Kidney (tissue), 14 donors: ENCODE measurements around the gene LRRTM2. TPM values are rescaled to one million over a fixed set of nuclear protein-coding genes. Genes with fewer than 3 reads are reported as not detected.

Experiments
- DNase-seq, 5 donors: peaks; one replicate each; pipeline ENCODE4 v3.0.0-alpha.2; 2013 to 2020
- FAIRE-seq: peaks from 2 replicates; lab custom pipeline; 2012; peaks lifted over from hg19 to GRCh38; lab: Jason Lieb, UNC
- H3K27ac ChIP-seq, 2 donors: one replicate each; pipeline ENCODE4 v1.7.0; 2013; ENCODE audit warnings: low read depth in 2 of 2, low read length in 2 of 2, inconsistent platforms in 1 of 2
- H3K27me3 ChIP-seq: one replicate; pipeline ENCODE4 v1.7.1; 2013; ENCODE audit warnings: low read length, inconsistent platforms; ENCODE audit not compliant: control insufficient read depth, insufficient read depth
- H3K36me3 ChIP-seq, 3 donors: one replicate each; pipeline versions ENCODE4 v1.7.0 to v1.7.1; 2013; ENCODE audit warnings: low read length in 3 of 3, control low read depth in 1 of 3, inconsistent platforms in 1 of 3; ENCODE audit not compliant: insufficient read depth in 3 of 3, control insufficient read depth in 2 of 3
- H3K4me1 ChIP-seq, 3 donors: one replicate each; pipeline versions ENCODE4 v1.7.0 to v1.7.1; 2013; ENCODE audit warnings: low read length in 3 of 3, inconsistent platforms in 1 of 3, low read depth in 1 of 3; ENCODE audit not compliant: control insufficient read depth in 2 of 3, insufficient read depth in 2 of 3
- H3K4me3 ChIP-seq, 3 donors: one replicate each; pipeline versions ENCODE4 v1.7.0 to v1.8.1; 2013; ENCODE audit warnings: low read length in 3 of 3, control low read depth in 1 of 3, inconsistent platforms in 1 of 3
- H3K9ac ChIP-seq, 3 donors: one replicate each; pipeline versions ENCODE4 v1.7.0 to v1.7.1; 2013; ENCODE audit warnings: low read length in 3 of 3, control low read depth in 1 of 3, inconsistent platforms in 1 of 3
- H3K9me3 ChIP-seq, 3 donors: one replicate each; pipeline versions ENCODE4 v1.7.0 to v1.7.1; 2013; ENCODE audit warnings: low read length in 3 of 3, control low read depth in 1 of 3, inconsistent platforms in 1 of 3; ENCODE audit not compliant: control insufficient read depth in 2 of 3, insufficient read depth in 1 of 3
- CTCF ChIP-seq: IDR thresholded peaks from 3 replicates; pipeline ENCODE4 v1.5.1; 2012; ENCODE audit warnings: mild to moderate bottlenecking, moderate library complexity, borderline replicate concordance; ENCODE audit not compliant: insufficient read depth; ENCODE audit errors: extremely low read depth
- intact Hi-C: fragments of 100-400 bp; cut with DNase I; formaldehyde crosslinking; loops from one replicate; pipeline ENCODE4 v1.11.1; 2022
- polyA plus RNA-seq: library from polyadenylated mRNA; stranded (reverse); fragments of 350-450 nt; fragmentation: Illumina TruSeq; extraction: RNeasy Lipid Tissue Mini Kit (QIAGEN cat#74804); gene quantifications from one replicate; pipeline ENCODE4 v1.2.3, GENCODE V29; 2014; ENCODE audit warnings: low read depth, low replicate concordance; ENCODE audit not compliant: insufficient read depth
- total RNA-seq: library from RNA; stranded (reverse); fragmentation: NEBNext Ultra II Directional; extraction: Animal tissue kit (Norgen Biotek cat#: 25700); gene quantifications from one replicate; pipeline ENCODE4 v1.2.1, GENCODE V29; 2021
- donor health status: control.
- donor health status: control.
- donor health status: control.
- donor health status: control.
- donor health status: control.
- donor health status: DM: yes; HTN: yes; CAD: no.
- donor health status: Normal renal cell carcinoma (clear cell type).

The LRRTM2 gene
- total and polyA plus RNA-seq, 2 donors from 2014 or later: 0.03 TPM; not detected in 1

- Histone ChIP-seq H3K4me1 (peaks cover 0 to 23% (median 3%) of the 10 kb centered on the region in 3 donors), H3K9me3 (no peaks in the 10 kb centered on the region), H3K27me3 (no peaks in the 10 kb centered on the region), H3K27ac (no peak overlapping the region), H3K4me3 (no peak overlapping the region), H3K9ac (no peak overlapping the region), H3K36me3 (peaks cover 0 to 4% (median 0%) of the 10 kb centered on the region in 3 donors)
- FAIRE-seq (no peak), DNase-seq (no peak)
- no peak for TF ChIP-seq CTCF
- intact Hi-C loops: no loop called here
Measured at GRCh38 chr5:138819081-138819480, 56.1 kb downstream of the LRRTM2 start.

Other genes with a start within 250 kb of the LRRTM2 start
- 463 TPM for gene CTNNA1, start 121.9 kb downstream of the LRRTM2 start, total RNA-seq
- gene CTNNA1, start 121.9 kb downstream of the LRRTM2 start, polyA plus RNA-seq: 177 TPM